Cardiac muscle cell (in vitro differentiated cells and primary cell): ENCODE results near the gene DMAC2. TPM values are rescaled to one million over a fixed set of nuclear protein-coding genes. Genes with fewer than 3 reads are reported as not detected.
A peak's percentile ranks its signal among the peaks of the same experiment; 100 is the strongest.

Experiments used
- DNase-seq, 2 donors: peaks; one replicate each; pipeline versions ENCODE4 v3.0.0 to v3.0.0-alpha.2; 2010 to 2017; ENCODE audit warnings: low read depth in 1 of 2, low spot score in 1 of 2
- H3K27ac ChIP-seq: fragments of 200-600 bp; sonication (generic); 2 replicates; pipeline ENCODE4 v1.5.1; 2016
- H3K27me3 ChIP-seq: fragments of 200-600 bp; sonication (generic); 2 replicates; pipeline ENCODE4 v1.6.0; 2016; ENCODE audit warnings: control low read depth
- H3K36me3 ChIP-seq: fragments of 200-600 bp; sonication (generic); 2 replicates; pipeline ENCODE4 v1.5.1; 2016; ENCODE audit warnings: control low read depth
- H3K4me1 ChIP-seq: fragments of 200-600 bp; sonication (generic); 2 replicates; pipeline ENCODE4 v1.8.1; 2017; ENCODE audit warnings: low read depth, mild to moderate bottlenecking, mixed run types
- H3K4me3 ChIP-seq: fragments of 200-600 bp; sonication (generic); 2 replicates; pipeline ENCODE4 v1.5.1; 2016; ENCODE audit warnings: mild to moderate bottlenecking
- H3K9me3 ChIP-seq: fragments of 200-600 bp; sonication (generic); 2 replicates; pipeline ENCODE4 v1.5.1; 2017; ENCODE audit warnings: low read depth, mild to moderate bottlenecking, control low read depth
- polyA plus RNA-seq: library from polyadenylated mRNA; unstranded; fragments of >200 nt; fragmentation: Nextera tagmentation; extraction: Ambion mirVana; gene quantifications from 2 replicates; pipeline ENCODE4 v1.2.1, GENCODE V29; 2016
- total RNA-seq: library from RNA; depleted of rRNA; stranded (reverse); fragments of >200 nt; gene quantifications from 2 replicates; pipeline ENCODE4 v1.2.3, GENCODE V29; 2016
- TF ChIP-seq, protein P1 (sequence below): IDR thresholded peaks from 2 replicates; pipeline ENCODE4 v1.5.1; 2012; ENCODE audit warnings: low read depth, mild to moderate bottlenecking, low read length

Gene DMAC2
- total and polyA plus RNA-seq, 2 experiments from 2014 or later = 78.5 to 126 TPM

- Histone ChIP-seq H3K27ac (no peak overlapping the region), H3K27me3 (no peaks in the 10 kb centered on the region), H3K4me1 (no peaks in the 10 kb centered on the region), H3K9me3 (no peaks in the 10 kb centered on the region), H3K4me3 (no peak overlapping the region), H3K36me3 (no peaks in the 10 kb centered on the region)
- TF ChIP-seq, protein P1, sequence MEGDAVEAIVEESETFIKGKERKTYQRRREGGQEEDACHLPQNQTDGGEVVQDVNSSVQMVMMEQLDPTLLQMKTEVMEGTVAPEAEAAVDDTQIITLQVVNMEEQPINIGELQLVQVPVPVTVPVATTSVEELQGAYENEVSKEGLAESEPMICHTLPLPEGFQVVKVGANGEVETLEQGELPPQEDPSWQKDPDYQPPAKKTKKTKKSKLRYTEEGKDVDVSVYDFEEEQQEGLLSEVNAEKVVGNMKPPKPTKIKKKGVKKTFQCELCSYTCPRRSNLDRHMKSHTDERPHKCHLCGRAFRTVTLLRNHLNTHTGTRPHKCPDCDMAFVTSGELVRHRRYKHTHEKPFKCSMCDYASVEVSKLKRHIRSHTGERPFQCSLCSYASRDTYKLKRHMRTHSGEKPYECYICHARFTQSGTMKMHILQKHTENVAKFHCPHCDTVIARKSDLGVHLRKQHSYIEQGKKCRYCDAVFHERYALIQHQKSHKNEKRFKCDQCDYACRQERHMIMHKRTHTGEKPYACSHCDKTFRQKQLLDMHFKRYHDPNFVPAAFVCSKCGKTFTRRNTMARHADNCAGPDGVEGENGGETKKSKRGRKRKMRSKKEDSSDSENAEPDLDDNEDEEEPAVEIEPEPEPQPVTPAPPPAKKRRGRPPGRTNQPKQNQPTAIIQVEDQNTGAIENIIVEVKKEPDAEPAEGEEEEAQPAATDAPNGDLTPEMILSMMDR = peak; percentile 99
- DNase-seq = peak; percentile 78 to 84
These were observed 9.6 kb upstream of the DMAC2 start for GRCh38 chr19:41449079-41449864.

DNA sequence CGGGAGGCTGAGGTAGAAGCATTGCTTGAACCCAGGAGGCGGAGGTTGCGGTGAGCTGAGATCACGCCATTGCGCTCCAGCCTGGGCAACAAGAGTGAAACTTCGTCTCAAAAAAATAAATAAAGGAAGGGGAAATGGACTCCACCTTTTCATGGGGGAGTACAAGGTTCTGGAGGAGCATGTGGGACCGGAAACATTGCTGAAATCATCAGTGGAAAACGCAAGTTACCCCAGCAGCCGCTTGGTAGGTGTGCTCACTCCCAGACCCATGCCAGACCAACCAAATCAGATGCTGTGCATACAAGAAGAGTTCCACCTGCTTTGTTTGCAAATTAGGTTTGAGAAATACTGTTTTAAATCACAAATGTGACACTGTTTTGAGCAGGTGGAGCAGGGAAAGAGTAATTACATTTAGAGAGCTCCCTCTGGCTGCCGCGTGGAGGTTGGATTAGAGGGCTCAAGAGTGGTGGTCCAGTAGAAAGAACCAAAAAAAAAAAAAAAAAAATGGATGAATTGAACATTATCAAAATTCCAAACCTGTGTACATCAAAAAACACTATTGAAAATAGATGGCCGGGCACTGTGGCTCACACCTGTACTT is 8.1 kb upstream of the DMAC2 start:
- Histone ChIP-seq H3K27me3 (peaks cover 2% of the 10 kb centered on the region), H3K27ac (no peak overlapping the region), H3K9me3 (no peaks in the 10 kb centered on the region), H3K4me3 (no peak overlapping the region), H3K36me3 (no peaks in the 10 kb centered on the region), H3K4me1 (no peaks in the 10 kb centered on the region)
- no peak for DNase-seq
- TF ChIP-seq, protein P1 = peak; percentile 14

DNA sequence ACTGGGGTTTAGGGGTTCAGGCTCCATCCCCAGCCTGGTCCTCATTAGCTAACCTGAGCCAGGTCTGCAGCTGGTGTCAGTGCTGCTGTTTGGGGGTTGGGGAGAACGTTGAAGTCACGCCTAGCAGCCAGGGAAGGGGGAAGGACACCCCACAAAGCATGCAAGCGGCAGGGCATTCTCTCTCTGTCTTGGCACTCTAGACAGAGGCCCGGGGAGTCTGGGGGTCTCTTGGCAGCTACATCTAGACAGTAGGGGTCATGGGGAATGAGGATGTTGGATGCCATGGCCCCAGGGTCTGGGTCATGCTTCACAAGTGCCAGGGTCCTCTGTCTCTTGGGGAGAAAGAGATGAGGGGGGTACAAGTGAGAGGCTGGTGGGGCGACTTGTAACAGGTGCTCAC is 5.9 kb upstream of the DMAC2 start:
- TF ChIP-seq, protein P1 = no peak
- H3K4me3 ChIP-seq = no peak overlapping the region
- H3K36me3 ChIP-seq = no peaks in the 10 kb centered on the region
- no peaks in the 10 kb centered on the region for H3K4me1 ChIP-seq
- no peak for DNase-seq
- no peak overlapping the region for H3K27ac ChIP-seq
- H3K9me3 ChIP-seq = no peaks in the 10 kb centered on the region
- peaks cover 2% of the 10 kb centered on the region for H3K27me3 ChIP-seq

- DNase-seq = no peak
- no peak overlapping the region for H3K27ac ChIP-seq
These were observed 4.2 kb upstream of the DMAC2 start for GRCh38 chr19:41443813-41444455.

GRCh38 chr19:41442473-41443355 is 3.0 kb upstream of the DMAC2 start, which contains the start of gene ERICH4:
ERICH4 (plus strand) TSS chr19:41443156; CDS start chr19:41443170, 14 bp downstream.
- H3K36me3 ChIP-seq = no peaks in the 10 kb centered on the region
- H3K27me3 ChIP-seq = peaks cover 2% of the 10 kb centered on the region
- DNase-seq = no peak
- no peak within 1 kb of the TSS for H3K27ac ChIP-seq
- H3K4me3 ChIP-seq = no peak within 1 kb of the TSS
- H3K9me3 ChIP-seq = no peaks in the 10 kb centered on the region
- no peaks in the 10 kb centered on the region for H3K4me1 ChIP-seq
- TF ChIP-seq, protein P1 = no peak

More at GRCh38 chr19:41443813-41444455, 4.2 kb upstream of the DMAC2 start:
- H3K9me3 ChIP-seq = no peaks in the 10 kb centered on the region
- no peaks in the 10 kb centered on the region for H3K4me1 ChIP-seq
- TF ChIP-seq, protein P1 = no peak
- H3K4me3 ChIP-seq = no peak overlapping the region
- no peaks in the 10 kb centered on the region for H3K36me3 ChIP-seq
- peaks cover 2% of the 10 kb centered on the region for H3K27me3 ChIP-seq
